DND-41 (cell line): ENCODE data around the gene MTSS2.

ENCODE experiments used
- EZH2 ChIP-seq: IDR thresholded peaks from 3 replicates; pipeline ENCODE4 v1.6.1; 2012; ENCODE audit warnings: borderline replicate concordance, low read depth, mild to moderate bottlenecking, moderate library complexity, low read length, inconsistent platforms; ENCODE audit not compliant: severe bottlenecking
- TF ChIP-seq, protein P1 (sequence below): IDR thresholded peaks from 2 replicates; pipeline ENCODE4 v1.5.1; 2012; ENCODE audit warnings: borderline replicate concordance, low read length, moderate library complexity, mild to moderate bottlenecking; ENCODE audit not compliant: poor library complexity, severe bottlenecking; ENCODE audit errors: extremely low read depth

DNA sequence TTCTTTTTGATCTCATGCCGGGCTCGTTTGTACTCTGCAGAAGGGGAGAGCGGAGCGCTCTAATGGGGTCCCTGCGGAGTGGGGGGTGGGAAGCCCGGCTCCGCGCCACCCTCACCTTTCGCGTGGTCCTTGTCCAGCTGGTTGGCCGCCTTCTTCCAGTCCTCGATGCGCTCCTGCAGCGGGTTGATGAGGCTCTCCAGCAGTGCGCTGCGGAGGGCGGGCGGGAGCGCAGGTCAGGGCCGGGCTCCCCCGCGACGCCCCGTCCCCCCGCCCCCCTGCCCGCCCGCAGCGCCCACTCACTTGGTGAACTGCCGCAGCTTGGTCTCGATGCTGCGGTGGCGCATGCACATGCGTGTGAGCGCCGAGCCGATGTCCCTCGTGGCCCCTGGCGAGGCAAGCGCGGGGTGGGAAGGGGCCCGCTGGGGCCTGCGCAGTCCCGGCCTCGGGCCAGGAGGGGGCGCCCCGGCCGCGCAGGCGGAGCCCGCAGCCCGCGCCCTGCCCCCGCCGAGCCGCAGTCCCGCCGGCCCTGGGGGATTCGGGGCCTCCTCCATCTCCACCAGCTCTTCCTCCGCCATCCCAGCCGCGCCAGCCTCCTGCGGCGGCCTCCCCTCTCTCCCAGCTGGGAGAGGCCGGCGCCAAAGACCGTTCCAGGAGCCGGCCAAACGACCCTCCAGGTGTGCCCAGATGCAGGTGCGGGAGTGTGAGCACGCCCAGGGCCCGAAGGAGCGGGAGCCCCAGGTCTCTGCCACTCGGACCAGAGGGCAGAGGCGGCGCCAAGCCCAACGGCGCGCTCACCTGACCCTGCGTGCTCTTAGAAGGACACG lies 6.0 kb downstream of the MTSS2 start:
- TF ChIP-seq, protein P1, sequence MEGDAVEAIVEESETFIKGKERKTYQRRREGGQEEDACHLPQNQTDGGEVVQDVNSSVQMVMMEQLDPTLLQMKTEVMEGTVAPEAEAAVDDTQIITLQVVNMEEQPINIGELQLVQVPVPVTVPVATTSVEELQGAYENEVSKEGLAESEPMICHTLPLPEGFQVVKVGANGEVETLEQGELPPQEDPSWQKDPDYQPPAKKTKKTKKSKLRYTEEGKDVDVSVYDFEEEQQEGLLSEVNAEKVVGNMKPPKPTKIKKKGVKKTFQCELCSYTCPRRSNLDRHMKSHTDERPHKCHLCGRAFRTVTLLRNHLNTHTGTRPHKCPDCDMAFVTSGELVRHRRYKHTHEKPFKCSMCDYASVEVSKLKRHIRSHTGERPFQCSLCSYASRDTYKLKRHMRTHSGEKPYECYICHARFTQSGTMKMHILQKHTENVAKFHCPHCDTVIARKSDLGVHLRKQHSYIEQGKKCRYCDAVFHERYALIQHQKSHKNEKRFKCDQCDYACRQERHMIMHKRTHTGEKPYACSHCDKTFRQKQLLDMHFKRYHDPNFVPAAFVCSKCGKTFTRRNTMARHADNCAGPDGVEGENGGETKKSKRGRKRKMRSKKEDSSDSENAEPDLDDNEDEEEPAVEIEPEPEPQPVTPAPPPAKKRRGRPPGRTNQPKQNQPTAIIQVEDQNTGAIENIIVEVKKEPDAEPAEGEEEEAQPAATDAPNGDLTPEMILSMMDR = peak; percentile 38
- no peak for TF ChIP-seq EZH2
